ENCODE measurements around the gene SAA4. TPM values are rescaled to one million over a fixed set of nuclear protein-coding genes. Genes with fewer than 3 reads are reported as not detected.
A peak's percentile ranks its signal among the peaks of the same experiment; 100 is the strongest.
"Not testable (repeated sequence)": the region's sequence is repeated elsewhere in the genome, so short reads cannot be mapped to it uniquely, and the experiment has no call there.

Gene SAA4
- total RNA-seq, 1 donor from 2014 or later, result not detected

GRCh38 chr11:18247191-18247581 lies 10.6 kb upstream of the SAA4 start:
- DNase-seq (ENCODE audit: low spot score), result not testable (repeated sequence)

DNA sequence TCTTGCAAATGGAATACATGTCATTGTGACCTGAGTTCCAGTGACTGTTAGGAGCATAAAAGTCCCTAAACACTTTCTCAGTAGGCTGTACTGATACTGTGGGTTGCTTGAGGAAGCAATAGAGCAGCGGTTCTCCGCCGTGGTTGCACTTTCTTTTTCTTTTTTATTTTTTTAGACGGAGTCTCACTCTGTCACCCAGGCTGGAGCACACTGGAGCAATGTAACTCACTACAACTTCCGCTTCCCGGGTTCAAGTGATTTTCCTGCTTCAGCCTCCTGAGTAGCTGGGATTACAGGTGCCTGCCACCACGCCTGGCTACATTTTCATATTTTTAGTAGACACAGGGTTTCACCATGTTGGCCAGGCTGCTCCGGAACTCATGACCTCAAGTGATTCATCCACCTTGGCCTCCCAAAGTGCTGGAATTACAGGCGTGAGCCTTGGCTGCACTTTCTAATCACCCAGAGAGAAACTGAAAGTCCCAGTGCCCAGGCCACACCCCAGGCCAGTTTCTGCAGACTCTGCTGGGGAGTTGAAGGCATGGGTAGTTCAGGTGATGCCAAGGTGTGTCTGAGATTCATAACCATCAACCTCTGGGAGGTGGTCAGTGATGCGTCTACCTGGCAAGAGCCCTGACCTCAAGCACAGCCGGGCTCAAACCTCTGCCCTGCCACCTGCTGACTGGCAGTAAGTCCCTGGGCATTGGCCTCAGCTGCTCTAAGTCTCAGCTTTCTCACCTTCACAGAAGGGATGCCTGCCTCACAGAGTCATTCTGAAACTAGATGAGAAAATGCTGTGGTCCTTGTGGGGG lies 10.0 kb upstream of the SAA4 start:
- not testable (repeated sequence) for DNase-seq (ENCODE audit: low spot score)

DNA sequence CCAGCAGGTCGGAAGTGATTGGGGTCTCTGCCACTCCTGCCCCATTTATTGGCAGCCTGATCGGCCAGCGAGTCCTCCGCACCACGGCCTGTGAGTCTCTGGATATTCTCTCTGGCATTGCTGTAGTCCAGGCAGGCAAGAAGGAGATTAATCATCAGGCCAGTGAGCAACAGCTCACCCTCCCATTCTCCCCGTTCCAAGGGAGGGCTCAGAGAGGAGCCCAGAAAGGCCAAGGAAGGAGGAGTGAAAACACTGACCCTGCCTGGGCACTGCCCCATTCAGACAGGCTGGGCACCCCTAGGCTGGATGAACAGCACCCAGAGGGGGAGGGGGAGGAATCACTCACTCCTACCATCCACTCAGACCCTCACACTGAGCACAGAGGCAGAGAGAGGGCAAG lies 8.8 kb upstream of the SAA4 start:
- no peak for DNase-seq (ENCODE audit: low spot score)

DNA sequence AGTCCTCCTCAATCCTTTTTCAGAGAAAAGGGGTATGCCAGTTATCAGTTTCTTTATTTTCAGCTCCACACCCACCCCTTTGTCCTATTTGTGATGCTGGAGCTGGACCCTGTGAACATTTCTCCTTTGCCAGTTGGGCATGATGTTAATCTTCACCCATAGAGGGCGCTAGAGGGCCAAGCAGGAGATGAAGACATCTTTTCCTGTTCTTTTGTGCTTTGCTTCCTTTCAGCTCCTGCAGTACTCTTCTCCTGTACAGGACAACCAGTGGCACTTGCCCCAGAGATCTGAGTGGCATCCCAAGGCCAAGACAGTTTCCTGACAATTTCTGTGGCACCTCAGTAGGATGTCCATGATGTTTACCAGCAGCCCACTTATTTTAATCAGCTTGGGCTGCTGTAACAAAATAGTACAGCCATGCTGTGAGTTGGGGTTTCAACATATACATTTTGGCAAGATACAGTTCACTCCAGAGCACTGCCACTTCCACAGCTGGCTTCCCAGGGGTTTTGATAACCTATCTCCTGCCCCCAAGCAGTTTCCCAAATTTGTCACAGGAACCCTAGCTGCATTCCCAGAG lies 7.3 kb upstream of the SAA4 start:
- DNase-seq (ENCODE audit: low spot score), result peak; percentile 14

GRCh38 chr11:18239655-18240054 lies 3.1 kb upstream of the SAA4 start:
- DNase-seq (ENCODE audit: low spot score), result no peak

DNA sequence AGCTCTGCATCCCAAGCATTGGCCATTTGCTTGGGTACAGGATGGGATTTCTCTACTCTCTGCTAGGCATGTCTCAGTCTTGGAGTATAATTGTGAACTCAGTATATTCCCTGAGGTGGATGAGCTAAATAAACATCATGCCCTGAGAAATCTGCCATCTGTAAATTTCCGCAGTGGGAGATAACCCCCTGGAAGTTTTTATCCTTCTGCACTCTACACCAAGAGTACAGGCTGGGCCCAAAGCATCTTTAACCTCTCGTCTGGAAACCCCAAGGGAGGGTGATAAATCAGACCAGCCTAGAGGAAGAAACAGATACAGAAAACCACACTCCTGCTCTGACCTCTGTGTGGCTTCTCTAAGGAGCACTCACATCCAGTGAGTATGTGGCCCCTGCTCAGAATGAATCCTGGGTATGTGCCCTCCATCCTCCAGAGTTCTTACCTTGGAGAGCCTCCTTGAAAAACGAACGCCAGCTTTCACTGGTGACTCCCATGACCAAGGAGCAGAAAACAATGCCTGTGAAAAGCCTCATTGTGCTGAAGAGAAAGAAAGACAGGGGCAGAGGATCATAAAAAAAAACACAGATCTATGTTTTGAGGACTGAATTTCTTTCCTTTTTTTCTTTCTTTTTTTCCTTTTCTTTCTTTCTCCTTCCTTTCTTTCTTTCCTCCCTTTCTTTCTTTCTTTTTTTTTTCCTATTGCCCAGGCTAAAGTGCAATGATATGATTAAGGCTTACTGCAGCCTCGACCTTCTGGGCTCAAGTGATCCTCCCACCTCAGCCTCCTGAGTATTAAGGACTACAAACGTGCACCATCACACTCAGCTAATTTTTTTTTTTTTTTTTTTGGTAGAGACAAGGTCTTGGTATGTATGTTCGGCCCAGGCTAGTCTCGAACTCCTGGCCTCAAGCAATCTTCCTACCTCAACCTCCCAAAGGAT lies 938 bp downstream of the SAA4 start:
- no peak for DNase-seq (ENCODE audit: low spot score)

DNA sequence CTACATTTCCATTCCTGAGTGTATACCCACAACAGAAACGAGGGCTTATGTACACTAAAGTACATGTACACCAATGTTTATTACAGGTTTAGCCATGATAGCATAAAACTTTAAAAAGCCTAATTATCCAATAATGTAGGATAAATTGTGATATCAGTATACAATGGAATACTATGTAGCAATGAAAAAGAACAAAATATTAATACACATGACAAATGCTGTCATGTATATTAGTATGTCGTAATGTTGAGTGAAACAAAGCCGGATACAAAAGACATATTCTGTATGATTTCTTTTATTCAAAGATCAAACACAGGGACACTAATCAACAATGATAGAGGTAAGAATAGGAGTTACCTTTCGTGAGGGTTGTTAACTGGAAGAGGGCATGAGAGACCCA lies 2.7 kb downstream of the SAA4 start:
- no peak for DNase-seq (ENCODE audit: low spot score)

DNA sequence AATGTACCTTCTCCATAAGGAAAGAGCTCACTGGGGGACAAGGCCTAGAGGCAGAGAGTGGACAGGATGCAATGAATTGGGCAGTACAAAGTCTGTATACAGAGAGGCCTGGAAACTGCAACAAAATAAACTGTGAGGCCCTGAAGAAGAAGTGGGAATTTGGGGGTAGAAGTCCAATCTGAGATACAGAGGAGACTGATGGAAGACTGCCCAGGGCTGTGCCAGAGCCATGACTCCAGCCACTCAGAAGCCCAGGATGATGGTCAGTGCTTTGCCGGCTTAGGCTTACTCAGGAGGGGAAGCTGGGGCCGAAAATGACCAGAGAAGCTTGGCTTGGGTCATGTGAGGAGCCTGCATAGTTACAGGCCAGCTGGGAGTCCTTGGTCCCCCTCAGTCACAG lies 5.7 kb downstream of the SAA4 start:
- no peak for DNase-seq (ENCODE audit: low spot score)

GRCh38 chr11:18229501-18229900 lies 7.1 kb downstream of the SAA4 start:
- no peak for DNase-seq (ENCODE audit: low spot score)

DNA sequence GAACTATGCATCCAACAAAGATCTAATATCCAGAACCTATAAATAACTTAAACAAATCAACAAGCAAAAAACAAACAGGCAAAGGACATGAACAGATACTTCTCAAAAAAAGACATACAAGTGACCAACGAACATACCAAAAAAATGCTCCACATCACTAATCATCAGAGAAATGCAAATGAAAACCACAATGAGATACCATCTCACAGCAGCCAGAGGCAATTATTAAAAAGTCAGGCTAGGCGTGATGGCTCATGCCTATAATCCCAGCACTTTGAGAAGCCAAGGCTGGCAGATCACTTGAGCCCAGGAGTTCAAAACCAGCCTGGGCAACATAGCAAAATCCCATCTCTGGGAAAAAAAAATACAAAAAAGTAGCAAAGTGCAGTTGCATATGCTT lies 10.7 kb downstream of the SAA4 start:
- no peak for DNase-seq (ENCODE audit: low spot score)

- DNase-seq (ENCODE audit: low spot score), result no peak
Measured at GRCh38 chr11:18223591-18224387, 12.8 kb downstream of the SAA4 start.

DNA sequence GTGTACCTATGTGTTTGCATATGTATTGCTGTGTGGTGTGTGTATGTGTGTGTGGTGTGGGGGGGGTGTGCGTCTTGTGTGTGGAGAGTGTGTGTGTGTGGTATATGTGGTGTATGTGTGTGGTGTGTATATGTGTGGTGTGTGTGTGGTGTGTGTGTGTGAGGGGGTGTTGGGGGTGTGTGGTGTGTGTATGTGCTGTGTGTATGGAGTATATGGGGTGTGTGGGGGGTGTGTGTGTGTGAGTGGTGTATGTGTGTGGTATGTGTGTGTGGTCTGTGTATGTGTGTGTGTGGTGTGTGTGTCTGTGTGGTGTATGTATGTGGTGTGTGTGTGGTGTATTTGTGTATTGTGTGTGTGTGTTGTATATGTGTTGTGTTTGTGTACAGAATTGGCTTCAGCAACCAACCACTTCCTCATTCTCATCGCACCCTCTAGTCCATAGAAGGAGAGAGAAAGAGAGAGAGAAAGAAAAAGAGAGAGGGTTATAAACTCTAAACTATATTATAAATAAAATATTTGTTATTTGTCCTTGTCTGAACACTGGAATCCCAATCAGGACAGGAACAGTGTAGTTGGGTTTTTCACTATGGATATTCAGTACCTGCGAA lies 13.7 kb downstream of the SAA4 start:
- DNase-seq (ENCODE audit: low spot score), result no peak

GRCh38 chr11:18221274-18221876 lies 15.2 kb downstream of the SAA4 start:
- no peak for DNase-seq (ENCODE audit: low spot score)

GRCh38 chr11:18209058-18209457 lies 27.5 kb downstream of the SAA4 start:
- no peak for DNase-seq (ENCODE audit: low spot score)

DNA sequence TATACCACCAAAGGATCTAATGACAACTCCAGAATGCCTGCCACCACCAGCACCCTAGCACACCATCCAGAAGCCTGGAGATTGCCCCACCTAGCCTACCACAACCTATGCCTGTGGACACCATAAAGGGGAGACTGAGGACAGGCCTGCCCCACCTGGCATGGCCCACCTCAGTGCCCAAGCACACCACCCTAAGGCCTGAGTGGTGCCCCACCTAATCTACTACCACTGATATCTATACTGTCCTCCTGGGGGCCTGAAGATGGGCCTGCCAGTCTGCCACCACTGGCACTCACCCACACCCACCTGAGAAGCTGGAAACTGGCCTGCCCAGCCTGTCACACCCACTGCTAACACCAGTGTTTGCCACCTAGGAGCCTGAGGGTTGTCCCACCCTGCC lies 31.8 kb downstream of the SAA4 start:
- no peak for DNase-seq (ENCODE audit: low spot score)

DNA sequence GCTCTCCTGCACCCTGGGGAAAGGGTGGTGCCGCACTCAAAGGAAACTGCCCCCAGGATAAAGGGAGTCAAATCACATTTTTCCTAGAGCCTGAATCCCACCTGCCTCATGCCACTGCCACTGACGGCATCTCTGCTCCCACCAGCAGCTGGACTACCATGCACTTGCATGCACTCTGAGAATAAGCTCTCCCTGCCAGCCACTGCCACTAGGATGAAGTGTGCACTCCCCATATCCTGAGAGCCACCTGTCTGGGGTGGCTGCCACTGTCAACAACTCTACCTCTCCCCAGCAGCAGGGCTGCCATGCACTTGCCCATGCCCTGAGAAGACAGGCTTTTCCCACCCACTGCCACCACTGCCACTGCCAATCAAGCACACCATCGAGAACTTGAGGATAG lies 32.4 kb downstream of the SAA4 start:
- DNase-seq (ENCODE audit: low spot score), result no peak

GRCh38 chr11:18203723-18204122 lies 32.9 kb downstream of the SAA4 start:
- no peak for DNase-seq (ENCODE audit: low spot score)

DNA sequence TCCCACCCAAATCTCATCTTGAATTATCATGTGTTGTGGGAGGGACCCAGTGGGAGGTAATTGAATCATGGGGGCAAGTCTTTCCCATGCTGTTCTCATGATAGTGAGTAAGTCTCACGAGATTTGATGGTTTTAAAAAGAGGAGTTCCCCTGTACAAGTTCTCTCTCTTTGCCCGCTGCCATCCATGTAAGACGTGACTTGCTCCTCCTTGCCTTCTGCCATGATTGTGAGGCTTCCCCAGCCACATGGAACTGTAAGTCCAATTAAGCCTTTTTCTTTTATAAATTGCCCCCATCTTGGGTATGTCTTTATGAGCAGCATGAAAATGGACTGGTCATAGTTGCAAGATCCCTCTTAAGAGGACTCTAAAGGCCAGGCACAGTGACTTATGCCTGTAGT lies 38.9 kb downstream of the SAA4 start:
- not testable (repeated sequence) for DNase-seq (ENCODE audit: low spot score)

GRCh38 chr11:18196532-18196931 lies 40.1 kb downstream of the SAA4 start:
- DNase-seq (ENCODE audit: low spot score), result no peak

DNA sequence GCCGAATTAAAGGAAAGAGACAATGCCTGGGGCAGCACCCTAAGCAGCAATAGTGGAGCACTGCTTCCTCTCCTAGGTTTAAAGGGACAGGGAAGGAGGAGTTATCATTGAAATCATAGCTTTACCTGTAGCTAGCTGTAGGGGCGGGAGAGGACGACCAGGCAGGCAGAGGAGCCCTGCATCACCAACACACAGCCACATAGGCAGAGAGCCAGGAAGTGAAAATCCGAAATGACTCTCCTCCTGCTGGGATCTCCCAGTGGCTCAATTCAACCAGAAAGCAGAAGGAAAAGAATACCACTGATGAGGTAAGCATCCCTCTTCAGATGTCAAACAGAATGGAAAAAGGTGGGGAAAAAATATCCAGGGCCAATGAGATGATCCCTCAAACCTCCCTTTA lies 43.6 kb downstream of the SAA4 start:
- DNase-seq (ENCODE audit: low spot score), result no peak

DNA sequence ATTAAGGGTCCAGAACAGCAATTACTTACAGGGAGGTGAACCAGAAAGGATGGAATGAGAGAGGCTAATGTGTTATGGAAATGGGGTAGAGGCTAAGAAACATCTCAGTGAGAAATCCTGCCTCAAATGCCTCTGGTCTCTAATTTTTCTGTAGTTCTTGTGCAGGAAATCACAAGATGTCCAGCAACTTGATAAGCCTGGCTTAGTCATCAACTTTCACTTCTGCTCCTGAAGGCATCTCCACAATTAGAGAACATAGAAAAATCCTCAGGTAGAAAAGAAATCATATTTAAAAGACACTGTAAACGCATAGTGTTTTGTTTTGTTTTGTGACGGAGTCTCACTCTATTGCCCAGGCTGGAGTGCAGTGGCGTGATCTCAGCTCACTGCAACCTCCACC lies 45.2 kb downstream of the SAA4 start:
- no peak for DNase-seq (ENCODE audit: low spot score)
